GM18870 (cell line): ENCODE results near the gene SFN.
A peak's percentile ranks its signal among the peaks of the same experiment; 100 is the strongest.
"Not testable (repeated sequence)": the region's sequence is repeated elsewhere in the genome, so short reads cannot be mapped to it uniquely, and the experiment has no call there.

Experiments used
- ATAC-seq: cut with Tn5 transposase; IDR thresholded peaks from one replicate; pipeline ENCODE4 v1.9.1; 2021; ENCODE audit warnings: moderate library complexity; ENCODE audit not compliant: unreplicated experiment

Gene SFN

DNA sequence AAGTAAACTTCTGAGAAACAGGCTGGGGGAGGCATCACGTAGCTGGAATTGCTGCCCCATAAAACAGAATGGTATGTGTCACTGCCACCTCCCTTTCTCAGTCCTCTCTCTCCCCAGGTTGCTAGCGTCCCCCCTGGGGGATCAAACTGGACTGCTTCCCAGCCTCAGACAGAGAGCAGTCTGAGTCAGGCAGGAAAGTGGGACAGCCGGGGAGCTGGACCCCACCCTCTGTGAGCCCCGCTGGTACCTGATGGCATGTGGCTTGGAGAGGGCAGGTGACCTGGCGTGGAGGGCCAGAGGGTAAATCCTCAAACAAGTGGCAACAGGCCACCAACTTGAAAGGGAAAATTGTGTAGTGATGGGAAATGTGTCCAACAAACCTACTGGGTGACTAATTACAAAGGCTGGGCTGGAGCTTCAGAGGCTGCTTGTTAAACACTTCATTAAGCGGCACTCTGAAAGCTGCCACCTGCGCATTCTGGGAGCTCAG is 1.0 kb upstream of the SFN start:
- no peak for ATAC-seq

DNA sequence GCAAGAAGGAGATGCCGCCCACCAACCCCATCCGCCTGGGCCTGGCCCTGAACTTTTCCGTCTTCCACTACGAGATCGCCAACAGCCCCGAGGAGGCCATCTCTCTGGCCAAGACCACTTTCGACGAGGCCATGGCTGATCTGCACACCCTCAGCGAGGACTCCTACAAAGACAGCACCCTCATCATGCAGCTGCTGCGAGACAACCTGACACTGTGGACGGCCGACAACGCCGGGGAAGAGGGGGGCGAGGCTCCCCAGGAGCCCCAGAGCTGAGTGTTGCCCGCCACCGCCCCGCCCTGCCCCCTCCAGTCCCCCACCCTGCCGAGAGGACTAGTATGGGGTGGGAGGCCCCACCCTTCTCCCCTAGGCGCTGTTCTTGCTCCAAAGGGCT is 732 bp downstream of the SFN start:
- no peak for ATAC-seq

DNA sequence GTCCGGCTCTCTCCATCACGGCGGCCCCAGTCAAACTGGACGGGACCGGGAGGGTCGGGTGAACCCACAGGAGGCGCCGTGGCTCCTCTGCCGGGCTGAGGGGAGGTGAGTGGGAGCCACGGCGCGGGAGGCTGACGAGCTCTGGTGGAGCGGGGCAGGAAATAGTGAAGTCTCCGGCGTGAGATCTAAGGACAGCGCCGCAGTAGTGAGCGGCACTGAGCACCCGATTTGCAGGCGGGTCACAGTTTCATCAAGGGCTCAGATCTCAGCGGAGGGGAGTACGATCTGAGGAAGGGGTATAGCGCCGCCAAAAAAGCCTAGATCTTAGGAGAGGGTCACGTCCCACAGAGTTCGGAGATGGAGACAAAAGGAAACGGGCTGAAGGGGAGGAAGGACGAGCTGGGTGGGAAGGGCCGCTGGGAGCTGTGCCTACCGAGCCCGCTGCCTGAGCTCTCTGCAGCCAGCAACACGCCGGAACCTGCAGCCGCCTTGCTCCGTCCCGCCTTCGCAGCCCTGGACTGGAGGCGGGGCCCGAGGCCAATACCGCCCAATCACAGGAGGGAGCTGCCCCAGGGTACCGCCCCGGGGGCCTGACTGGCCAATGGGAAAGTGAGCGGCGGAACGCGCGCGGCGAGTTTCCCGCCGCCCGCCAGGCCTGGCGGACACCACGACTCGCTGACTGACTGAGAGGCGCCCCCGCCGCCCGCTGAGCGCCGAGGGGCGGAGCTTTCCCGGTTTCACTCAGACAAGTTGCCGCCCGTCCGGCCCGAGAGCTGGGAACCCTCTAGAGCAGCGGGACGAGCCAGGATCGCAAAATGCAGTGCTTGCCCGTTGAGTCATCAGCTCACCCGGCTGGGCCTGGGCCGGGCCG is 1.9 kb downstream of the SFN start:
- ATAC-seq = peak; percentile 76

DNA sequence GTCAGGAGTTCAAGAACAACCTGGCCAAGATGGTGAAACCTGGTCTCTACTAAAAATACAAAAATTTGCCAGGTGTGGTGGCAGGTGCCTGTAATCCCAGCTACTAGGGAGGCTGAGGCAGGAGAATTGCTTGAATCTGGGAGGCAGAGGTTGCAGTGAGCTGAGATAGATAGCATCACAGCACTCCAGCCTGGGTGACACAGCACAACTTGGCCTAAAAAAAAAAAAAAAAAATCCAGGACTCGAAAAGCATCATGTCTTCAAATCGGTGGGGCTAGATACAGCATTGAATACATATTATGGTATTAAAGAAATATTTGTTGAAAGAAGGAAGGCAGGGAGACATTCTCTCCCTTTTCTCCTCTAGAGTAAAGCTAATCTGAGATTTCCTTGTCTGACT is 10.1 kb downstream of the SFN start:
- not testable (repeated sequence) for ATAC-seq

DNA sequence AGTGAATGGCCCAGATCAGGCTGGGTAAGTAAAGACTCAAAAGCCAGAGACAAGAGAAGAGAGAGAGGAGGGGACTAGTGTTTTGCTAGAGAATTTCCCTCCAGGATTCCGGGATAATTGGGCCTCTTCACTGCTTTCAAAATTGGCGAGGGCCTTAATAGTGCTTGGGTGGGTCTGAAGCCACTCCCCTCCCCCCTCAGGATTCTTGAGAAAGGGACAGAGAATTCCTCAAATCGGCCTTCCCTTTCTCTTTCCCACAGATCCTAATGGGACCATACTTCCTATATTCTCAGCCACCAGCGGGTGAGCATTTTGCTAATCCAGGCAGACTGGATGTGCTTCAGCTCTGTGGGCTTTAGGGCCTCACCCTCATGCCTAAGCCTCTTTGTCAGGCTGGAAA is 11.9 kb downstream of the SFN start:
- ATAC-seq = no peak

DNA sequence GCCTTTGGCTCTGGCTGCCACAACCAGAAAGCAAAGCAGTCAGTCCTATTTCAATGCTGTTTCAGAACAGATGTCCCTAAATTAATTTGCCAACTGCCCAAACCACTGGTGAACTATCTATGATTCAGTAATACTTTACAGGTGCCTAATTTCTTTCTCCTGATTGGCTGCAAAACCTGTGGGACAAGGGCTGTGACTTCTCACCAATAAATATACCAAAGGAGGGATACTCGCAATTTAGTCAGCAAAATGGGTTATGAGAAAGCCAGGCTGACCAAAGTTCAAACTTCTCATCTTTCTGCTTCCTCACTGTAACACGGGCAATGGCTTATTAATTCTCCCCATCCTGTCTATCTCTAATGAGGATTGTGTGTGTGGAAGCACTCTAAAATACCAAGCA is 14.4 kb downstream of the SFN start:
- no peak for ATAC-seq

DNA sequence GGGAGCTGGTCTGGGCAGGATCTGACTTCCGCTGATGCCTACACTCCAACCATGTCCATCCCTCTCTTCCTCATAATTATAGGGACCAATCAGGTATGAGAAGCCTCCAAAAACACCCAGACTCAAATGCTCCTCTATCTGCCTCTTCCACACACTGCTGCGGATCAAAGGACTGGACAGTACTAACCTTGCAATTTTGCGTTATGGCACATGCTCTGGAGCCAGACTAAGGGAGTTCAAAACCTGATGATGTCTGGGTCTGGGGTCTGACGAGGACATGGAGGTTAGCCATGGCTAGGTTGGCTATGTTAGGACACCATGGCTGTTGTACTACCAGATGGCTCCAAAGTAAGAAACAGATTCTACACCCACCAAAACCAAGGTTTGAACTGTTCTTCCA is 16.8 kb downstream of the SFN start:
- no peak for ATAC-seq

DNA sequence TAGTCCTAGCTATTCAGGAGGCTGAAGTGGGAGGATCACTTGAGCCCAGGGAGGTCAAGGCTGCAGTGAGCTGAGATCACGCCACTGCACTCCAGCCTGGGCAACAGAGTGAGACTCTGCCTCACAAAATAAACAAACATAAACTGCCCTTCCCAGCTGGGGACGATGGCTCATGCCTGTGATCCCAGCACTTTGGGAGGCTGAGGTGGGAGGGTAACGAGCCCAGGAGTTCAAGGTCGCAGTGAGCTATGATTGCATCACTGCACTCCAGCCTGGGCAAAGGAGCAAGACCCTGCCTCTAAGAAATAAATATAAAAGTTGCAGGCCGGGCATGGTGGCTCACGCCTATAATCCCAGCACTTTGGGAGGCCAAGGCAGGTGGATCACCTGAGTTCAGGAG is 18.7 kb downstream of the SFN start:
- not testable (repeated sequence) for ATAC-seq

DNA sequence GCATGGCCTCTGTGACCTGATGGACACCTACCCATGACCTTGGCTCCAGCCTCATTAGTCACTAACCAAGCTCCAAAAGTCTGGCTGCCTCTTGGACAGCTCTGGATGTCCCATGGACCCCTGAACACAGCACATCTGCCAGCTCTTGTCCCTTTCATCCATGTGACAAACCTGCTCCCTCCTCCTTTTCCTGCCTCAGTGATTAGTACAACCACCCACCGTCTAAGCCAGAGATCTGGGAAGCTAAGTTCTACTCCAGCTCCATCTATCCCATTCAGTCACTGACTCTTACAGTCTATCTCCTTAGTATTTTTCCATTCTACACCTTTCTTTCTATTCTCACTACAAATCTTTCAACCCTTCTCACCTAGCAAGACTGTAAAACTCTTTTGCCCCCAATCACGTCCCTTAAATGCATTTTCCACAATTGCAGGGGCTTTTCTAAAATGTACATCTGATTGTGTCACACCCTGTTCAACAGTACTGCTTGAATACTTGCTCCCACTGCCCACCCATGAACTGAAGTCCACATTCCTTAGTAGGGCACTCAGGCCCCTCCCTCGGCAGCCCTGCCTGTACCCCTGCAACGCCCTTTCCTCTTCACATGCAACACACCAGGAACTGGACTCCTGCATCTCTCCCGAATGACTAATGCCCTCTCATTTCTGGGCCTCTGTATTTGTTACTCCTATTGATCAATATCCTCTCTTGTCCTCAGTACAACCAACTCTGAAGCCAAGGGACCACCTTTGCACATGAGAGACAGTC is 19.9 kb downstream of the SFN start:
- ATAC-seq = no peak

DNA sequence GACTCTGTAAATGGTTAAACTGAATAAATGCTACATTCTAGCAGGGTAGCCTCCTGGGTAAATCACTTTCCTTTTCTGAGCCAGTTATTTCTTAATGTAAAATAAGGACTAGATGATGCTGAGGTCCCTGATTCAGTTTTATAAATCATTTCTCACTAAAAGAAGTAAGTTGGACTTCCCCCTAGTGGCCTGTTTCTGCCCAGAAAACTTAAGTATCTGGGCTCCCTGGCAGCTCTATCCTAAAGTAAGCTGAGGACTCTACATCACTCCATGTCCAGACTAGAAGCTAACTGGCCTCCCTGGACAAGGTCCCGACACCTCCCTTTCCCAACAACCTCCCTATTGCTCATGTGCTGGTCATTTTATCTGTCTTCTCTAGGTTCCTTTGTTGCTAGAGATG is 24.2 kb downstream of the SFN start:
- ATAC-seq = no peak

DNA sequence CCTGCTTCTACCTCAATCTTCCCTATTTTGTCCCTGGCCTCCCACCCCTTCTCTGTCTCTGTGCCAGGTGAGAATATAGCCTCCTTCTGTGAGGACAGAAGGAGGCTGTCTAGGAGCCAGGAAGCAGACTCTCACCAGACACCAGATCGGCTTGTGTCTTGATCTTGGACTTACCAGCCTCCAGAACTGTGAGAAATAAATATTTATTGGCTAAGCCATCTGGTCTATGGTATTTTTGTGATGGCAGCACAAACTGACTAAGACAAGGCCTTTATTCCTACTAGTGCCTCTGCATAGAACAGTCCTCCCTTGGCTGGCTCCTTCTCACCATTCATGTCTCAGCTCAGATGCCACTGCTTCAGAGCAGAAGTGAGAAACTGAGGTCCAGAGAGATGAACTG is 25.3 kb downstream of the SFN start:
- ATAC-seq = no peak

DNA sequence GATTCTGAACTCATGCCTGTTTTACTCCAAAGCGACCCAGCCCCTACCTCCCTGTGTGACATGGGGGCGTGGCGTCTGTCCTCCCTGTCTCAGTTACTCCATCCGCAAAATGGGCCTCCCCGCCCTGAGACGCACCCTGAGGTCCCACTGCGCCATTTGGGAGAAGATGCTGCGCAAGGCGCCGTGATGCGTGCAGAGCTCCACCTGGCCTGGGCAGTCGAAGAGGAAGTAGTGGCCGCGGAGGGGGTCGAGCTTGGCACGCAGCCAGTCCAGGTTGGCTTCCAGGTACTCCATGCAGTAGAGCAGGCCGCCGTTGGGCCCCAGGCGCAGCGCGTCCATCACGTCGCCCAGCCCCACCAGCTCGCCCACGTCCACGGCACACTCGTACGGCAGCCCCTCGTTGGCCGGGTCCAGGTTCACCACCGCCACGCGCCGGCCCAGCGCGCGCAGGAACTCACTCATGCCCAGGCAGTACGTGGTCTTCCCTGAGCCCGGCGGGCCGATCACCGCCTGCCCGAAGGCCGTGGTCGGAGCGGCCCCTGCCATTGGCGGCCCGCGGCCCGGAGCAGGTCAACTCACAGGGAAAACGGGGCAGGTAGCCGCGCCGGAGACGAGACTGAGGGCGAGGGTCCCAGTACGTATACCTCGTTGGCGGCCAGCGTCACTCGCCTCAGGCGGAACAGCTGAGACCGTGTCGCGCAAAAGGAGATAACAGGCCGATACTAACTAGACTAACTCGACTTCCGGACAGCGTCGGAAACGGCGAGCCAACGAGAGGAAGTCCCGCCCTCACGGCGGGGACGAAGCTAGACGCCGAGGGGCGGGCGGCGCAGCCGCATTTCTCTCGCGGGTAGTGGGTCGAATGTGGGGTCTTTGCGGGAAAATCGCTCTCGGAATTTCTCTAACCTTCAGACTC is 26.9 kb downstream of the SFN start, which contains the start of gene GPN2:
GPN2 (minus strand) TSS at position 733 of the 916 bp plus-strand sequence; CDS start at position 546, 187 bp downstream.
- ATAC-seq = peak; percentile 57

DNA sequence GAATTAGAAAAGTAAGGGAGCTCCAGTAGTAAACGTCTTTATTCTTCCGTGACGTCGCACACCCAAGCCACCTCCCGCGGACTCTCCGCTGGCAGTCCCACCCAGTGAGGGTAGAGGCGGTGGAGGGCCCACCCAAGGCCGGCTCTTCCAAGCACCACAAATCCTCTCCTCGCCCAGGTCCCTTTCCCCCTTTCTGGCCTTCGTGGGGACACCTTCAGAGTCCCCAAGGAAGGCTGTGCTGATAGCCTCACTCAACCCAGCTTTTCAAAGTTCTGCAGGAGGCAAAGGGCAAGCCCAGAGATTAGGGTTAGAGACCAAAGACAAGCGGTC is 27.5 kb downstream of the SFN start:
- peak; percentile 7 for ATAC-seq

DNA sequence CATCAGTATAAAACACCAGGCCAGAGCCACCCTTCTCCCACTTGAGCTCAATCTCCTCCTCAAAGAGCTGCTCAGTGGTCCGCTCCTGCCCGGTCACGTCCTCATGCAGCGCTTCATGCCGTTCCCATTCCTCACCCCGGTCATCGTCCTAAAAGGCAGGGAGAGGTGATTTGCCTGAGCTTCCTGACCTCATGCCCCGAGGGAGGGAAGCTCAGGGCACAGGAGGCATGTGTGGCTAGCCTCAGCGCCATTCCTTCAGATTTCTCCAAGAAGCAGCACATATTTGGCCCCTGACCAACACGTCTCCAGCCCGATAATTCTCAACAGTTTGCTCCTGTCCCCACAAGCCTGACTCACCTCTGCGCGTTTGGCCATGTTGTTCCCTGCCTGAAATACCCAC is 31.3 kb downstream of the SFN start:
- ATAC-seq = no peak

DNA sequence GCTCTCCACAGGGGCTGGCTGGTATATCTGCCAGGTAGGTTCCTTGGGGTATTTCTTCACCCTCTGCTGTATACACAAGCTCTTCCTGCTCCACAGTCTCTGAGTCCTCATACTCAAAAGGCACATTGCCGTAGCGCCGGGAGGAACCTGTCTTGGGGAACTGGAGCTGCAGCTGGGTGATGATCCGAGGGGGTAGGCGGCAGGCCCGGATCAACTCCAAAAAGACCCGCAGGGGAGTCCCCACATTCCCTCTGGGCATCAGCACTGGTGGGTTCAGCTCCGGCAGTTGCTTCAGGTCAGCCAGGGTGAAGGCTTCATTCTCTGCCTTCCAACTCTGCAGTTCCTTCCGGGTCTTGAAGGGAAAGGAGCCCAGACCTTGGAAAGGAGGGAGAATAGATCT is 34.4 kb downstream of the SFN start:
- no peak for ATAC-seq

DNA sequence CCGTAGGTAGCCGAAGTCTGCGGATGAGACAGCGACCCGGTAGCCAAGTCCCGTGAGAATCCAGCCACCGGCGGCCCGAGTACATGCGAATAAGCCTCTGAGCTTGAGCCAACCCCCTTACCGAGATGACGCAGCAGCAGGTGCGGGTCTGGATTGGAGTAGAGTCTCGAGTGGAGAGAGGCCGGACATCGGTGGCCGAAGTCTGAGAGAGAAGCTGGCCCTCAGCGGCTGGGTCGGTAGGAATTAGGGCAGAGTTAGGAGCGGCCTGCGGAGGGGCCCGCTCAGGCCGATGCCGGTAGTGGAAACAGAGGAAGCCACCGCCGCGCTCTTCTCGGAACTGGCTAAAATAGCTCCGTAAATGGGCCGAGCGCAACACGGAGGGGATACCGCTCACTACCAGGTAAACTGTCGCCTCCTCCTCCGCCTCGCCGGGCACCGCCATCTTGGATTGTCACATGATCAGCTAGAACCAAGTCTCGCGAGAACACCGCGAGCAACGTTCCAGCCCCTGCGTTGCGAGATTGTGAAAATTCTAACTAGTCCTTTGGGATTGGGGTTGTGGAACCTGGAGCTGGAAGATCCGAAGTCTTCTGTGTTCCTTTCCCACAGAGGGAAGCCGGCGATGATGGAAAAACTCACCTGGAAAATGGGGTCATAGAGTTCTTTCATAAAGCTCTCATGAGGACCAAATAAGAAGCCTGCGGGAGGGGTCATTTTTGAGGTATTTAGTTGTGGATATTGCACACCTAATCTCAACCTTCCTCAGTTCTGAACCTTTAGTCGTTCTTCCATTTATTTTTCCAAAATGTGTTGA is 37.3 kb downstream of the SFN start, which contains the start of gene GPATCH3:
GPATCH3 (minus strand) TSS at position 467 of the 814 bp plus-strand sequence; CDS start at position 442, 25 bp downstream.
- peak; percentile 77 for ATAC-seq

DNA sequence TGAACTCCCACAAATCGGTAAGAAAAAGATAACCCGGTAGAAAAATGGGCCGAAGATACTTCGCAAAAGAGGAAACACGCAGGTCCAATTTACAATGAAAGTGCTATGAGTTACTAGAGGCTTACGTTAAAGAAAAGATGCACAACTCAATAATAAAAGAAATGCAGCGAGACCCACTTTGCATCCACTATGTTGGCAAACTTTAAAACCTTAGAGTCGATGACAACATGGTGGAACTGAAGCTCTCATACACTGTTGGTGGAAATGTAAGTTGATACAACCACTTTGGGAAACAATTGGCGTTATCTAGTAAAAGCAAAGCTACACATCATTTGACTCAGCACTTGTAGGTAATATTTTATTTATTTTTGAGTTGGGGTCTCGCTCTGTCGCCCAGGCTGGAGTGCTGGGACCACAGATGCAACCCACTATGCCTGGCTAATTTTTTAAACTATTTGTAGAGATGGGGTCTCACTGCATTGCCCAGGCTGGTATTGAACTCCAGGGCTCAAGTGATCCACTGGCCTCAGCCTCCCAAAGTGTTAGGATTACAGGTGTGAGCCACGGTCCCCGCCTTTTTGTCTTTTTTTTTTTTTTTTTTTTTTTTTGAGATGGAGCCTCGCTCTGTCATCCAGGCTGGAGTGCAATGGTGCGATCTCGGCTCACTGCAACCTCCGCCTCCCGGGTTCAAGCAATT is 38.0 kb downstream of the SFN start:
- ATAC-seq = no peak

DNA sequence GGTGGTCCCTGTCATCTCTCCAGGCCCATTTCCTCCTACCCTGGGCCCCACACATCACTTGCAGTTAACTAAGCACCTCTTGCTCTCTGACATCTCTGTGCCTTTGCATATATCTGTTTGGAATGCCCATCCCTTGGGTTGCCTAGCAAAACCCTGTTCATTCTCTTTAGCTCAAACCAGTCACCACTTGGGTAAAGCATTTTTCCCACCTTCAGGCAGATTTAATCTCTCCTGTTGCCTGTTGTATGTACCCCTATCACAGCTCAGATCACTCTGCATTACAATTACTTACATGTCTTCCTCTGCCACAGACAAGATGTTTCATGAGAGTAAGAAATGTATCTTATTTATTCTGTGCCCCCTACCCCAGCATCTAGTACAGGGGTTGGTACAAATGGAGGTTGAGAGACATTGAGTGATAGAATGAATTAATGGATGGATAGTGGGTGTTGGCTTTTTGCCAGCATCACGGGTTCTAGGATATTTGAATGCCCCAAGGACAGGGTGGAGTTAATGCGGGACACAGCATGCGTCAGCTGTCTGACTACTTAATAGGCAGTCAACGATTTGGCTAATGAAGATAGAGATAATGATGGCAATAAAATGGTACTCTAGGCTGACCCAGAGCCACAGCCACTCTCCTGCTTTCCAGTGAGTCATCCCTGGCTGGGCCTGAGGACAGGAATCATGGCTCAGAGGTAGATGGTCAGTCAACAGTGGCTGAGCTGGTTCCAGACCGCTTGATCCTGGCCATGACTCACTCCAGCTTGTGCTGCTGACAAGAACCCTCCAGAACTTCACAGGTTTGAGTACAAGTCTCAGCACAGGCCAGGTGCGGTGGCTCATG is 44.3 kb downstream of the SFN start:
- no peak for ATAC-seq

DNA sequence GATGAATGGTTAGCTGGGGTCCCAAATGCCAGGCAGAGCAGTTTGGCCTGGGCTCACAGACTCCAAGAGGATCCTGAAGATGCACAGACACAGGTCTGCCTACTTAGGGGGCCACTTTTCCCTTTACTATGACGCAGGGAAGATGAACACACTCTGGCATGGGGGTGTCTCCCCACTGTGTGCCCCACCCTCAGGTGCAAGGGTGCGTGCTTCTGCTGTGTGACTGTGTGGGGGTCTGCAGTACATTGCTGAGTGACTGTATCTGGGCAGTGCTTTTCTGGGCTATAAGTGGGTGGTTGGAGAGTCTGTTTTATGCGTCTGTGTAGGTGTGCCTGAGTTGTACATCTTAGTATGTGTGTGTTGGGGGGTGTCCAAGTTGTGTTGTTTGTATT is 47.0 kb downstream of the SFN start:
- ATAC-seq = no peak
